ENCODE data around the gene KIAA0586. TPM values are rescaled to one million over a fixed set of nuclear protein-coding genes. Genes with fewer than 3 reads are reported as not detected.
"Not testable (repeated sequence)": the region's sequence is repeated elsewhere in the genome, so short reads cannot be mapped to it uniquely, and the experiment has no call there.

The KIAA0586 gene
- total RNA-seq, 2 experiments from 2014 or later, result 32.0 to 38.4 TPM

- peaks cover 5% of the 10 kb centered on the region for H3K4me1 Mint-ChIP-seq
- ATAC-seq (no peak), DNase-seq (no peak)
- no peaks in the 10 kb centered on the region for H3K9me3 Mint-ChIP-seq (ENCODE audit: low read depth)
- POLR2A ChIA-PET, result no interaction called here
- no peak overlapping the region for H3K27ac Mint-ChIP-seq
- CTCF ChIA-PET, result interaction anchor here (1.6 kb wide), 1 partner anchor 9 kb away, joined by 7 read pairs; no protein-coding TSS in a partner anchor
- peaks cover 9% of the 10 kb centered on the region for H3K36me3 Mint-ChIP-seq (ENCODE audit: low read depth)
- intact Hi-C loops (cut with DNase I, micrococcal nuclease), result no loop called here
- no peak overlapping the region for H3K4me3 Mint-ChIP-seq
- no peaks in the 10 kb centered on the region for H3K27me3 Mint-ChIP-seq
These were observed 64.5 kb downstream of the KIAA0586 start for GRCh38 chr14:58492044-58492443.

- no peak overlapping the region for H3K27ac Mint-ChIP-seq
- no peaks in the 10 kb centered on the region for H3K9me3 Mint-ChIP-seq (ENCODE audit: low read depth)
- DNase-seq, result peak; percentile 33
- H3K36me3 Mint-ChIP-seq (ENCODE audit: low read depth), result peaks cover 7% of the 10 kb centered on the region
- intact Hi-C loops (cut with DNase I, micrococcal nuclease), result loop anchor here (1.0 to 5.0 kb wide), 7 partner anchors 71 to 623 kb away; partner anchors contain the start of gene DACT1 (in 1 of the 2)
- ChIA-PET POLR2A (no interaction called here), CTCF (interaction anchor here (0.6 to 2.0 kb wide), 55 partner anchors 9 to 939 kb away, joined by 3 to 40 read pairs (median 4); partner anchors contain the start of gene DACT1)
- H3K4me1 Mint-ChIP-seq, result no peaks in the 10 kb centered on the region
- no peak overlapping the region for H3K4me3 Mint-ChIP-seq
- peak; percentile 64 for ATAC-seq
- H3K27me3 Mint-ChIP-seq, result no peaks in the 10 kb centered on the region
These were observed 73.8 kb downstream of the KIAA0586 start for GRCh38 chr14:58501214-58501816.

GRCh38 chr14:58513272-58513671 lies 85.8 kb downstream of the KIAA0586 start:
- ATAC-seq (no peak), DNase-seq (no peak)
- Mint-ChIP-seq H3K36me3 (ENCODE audit: low read depth) (peaks cover 44% of the 10 kb centered on the region), H3K27me3 (no peaks in the 10 kb centered on the region), H3K9me3 (ENCODE audit: low read depth) (no peaks in the 10 kb centered on the region), H3K4me3 (no peak overlapping the region), H3K4me1 (no peaks in the 10 kb centered on the region), H3K27ac (no peak overlapping the region)
- POLR2A ChIA-PET, result no interaction called here
- CTCF ChIA-PET, result interaction anchor here (0.7 kb wide), 1 partner anchor 396 kb away, joined by 4 read pairs; no protein-coding TSS in a partner anchor
- intact Hi-C loops (cut with DNase I, micrococcal nuclease), result no loop called here

GRCh38 chr14:58517592-58517991 lies 90.1 kb downstream of the KIAA0586 start:
- H3K4me1 Mint-ChIP-seq, result no peaks in the 10 kb centered on the region
- H3K36me3 Mint-ChIP-seq (ENCODE audit: low read depth), result peaks cover 51% of the 10 kb centered on the region
- ChIA-PET POLR2A (no interaction called here), CTCF (interaction anchor here (0.6 to 1.4 kb wide), 3 partner anchors 18 to 104 kb away, joined by 3 to 4 read pairs (median 3); no protein-coding TSS in a partner anchor)
- H3K4me3 Mint-ChIP-seq, result no peak overlapping the region
- no peaks in the 10 kb centered on the region for H3K9me3 Mint-ChIP-seq (ENCODE audit: low read depth)
- intact Hi-C loops (cut with DNase I, micrococcal nuclease), result no loop called here
- no peaks in the 10 kb centered on the region for H3K27me3 Mint-ChIP-seq
- ATAC-seq, result no peak
- DNase-seq, result no peak
- H3K27ac Mint-ChIP-seq, result no peak overlapping the region

- ATAC-seq; H3K4me1 Mint-ChIP-seq; H3K27ac Mint-ChIP-seq; DNase-seq; H3K27me3 Mint-ChIP-seq; intact Hi-C loops (cut with DNase I, micrococcal nuclease); H3K4me3 Mint-ChIP-seq; POLR2A ChIA-PET: not testable (repeated sequence)
- peaks cover 25% of the 10 kb centered on the region for H3K9me3 Mint-ChIP-seq (ENCODE audit: low read depth)
- H3K36me3 Mint-ChIP-seq (ENCODE audit: low read depth), result peaks cover 19% of the 10 kb centered on the region
- CTCF ChIA-PET, result interaction anchor here (0.6 kb wide), 1 partner anchor 14 kb away, joined by 5 read pairs; no protein-coding TSS in a partner anchor
These were observed 98.2 kb downstream of the KIAA0586 start for GRCh38 chr14:58525691-58526090.

GRCh38 chr14:58533446-58533845 lies 105.9 kb downstream of the KIAA0586 start:
- ChIA-PET POLR2A (no interaction called here), CTCF (interaction anchor here (0.9 to 2.0 kb wide), 3 partner anchors 11 to 32 kb away, joined by 3 to 5 read pairs (median 3); no protein-coding TSS in a partner anchor)
- no peak overlapping the region for H3K4me3 Mint-ChIP-seq
- ATAC-seq (no peak), DNase-seq (no peak)
- H3K4me1 Mint-ChIP-seq, result no peaks in the 10 kb centered on the region
- no peak overlapping the region for H3K27ac Mint-ChIP-seq
- peaks cover 16% of the 10 kb centered on the region for H3K9me3 Mint-ChIP-seq (ENCODE audit: low read depth)
- intact Hi-C loops (cut with DNase I, micrococcal nuclease), result no loop called here
- no peaks in the 10 kb centered on the region for H3K27me3 Mint-ChIP-seq
- peaks cover 5% of the 10 kb centered on the region for H3K36me3 Mint-ChIP-seq (ENCODE audit: low read depth)

GRCh38 chr14:58535044-58535443 lies 107.5 kb downstream of the KIAA0586 start:
- Mint-ChIP-seq H3K27me3 (no peaks in the 10 kb centered on the region), H3K4me3 (no peak overlapping the region), H3K36me3 (ENCODE audit: low read depth) (peaks cover 3% of the 10 kb centered on the region), H3K4me1 (no peaks in the 10 kb centered on the region), H3K9me3 (ENCODE audit: low read depth) (peaks cover 4% of the 10 kb centered on the region), H3K27ac (no peak overlapping the region)
- POLR2A ChIA-PET, result no interaction called here
- ATAC-seq (no peak), DNase-seq (no peak)
- intact Hi-C loops (cut with DNase I, micrococcal nuclease), result no loop called here
- CTCF ChIA-PET, result interaction anchor here (0.7 to 1.8 kb wide), 3 partner anchors 11 to 594 kb away, joined by 3 to 4 read pairs (median 3); no protein-coding TSS in a partner anchor

GRCh38 chr14:58537004-58537403 lies 109.5 kb downstream of the KIAA0586 start:
- Mint-ChIP-seq H3K27me3 (no peaks in the 10 kb centered on the region), H3K27ac (no peak overlapping the region), H3K4me3 (no peak overlapping the region), H3K4me1 (no peaks in the 10 kb centered on the region), H3K36me3 (ENCODE audit: low read depth) (peaks cover 3% of the 10 kb centered on the region), H3K9me3 (ENCODE audit: low read depth) (peaks cover 2% of the 10 kb centered on the region)
- ChIA-PET POLR2A (no interaction called here), CTCF (interaction anchor here (0.5 to 1.6 kb wide), 4 partner anchors 18 to 765 kb away, joined by 3 to 4 read pairs (median 4); no protein-coding TSS in a partner anchor)
- intact Hi-C loops (cut with DNase I, micrococcal nuclease), result no loop called here
- DNase-seq, result no peak
- no peak for ATAC-seq

- no peaks in the 10 kb centered on the region for H3K27me3 Mint-ChIP-seq
- H3K9me3 Mint-ChIP-seq (ENCODE audit: low read depth), result peaks cover 2% of the 10 kb centered on the region
- ChIA-PET POLR2A (no interaction called here), CTCF (interaction anchor here (0.6 to 1.3 kb wide), 2 partner anchors 9 to 40 kb away, joined by 4 to 5 read pairs; no protein-coding TSS in a partner anchor)
- intact Hi-C loops (cut with DNase I, micrococcal nuclease), result no loop called here
- H3K27ac Mint-ChIP-seq, result no peak overlapping the region
- peaks cover 18% of the 10 kb centered on the region for H3K36me3 Mint-ChIP-seq (ENCODE audit: low read depth)
- no peak overlapping the region for H3K4me3 Mint-ChIP-seq
- no peaks in the 10 kb centered on the region for H3K4me1 Mint-ChIP-seq
- ATAC-seq (no peak), DNase-seq (no peak)
These were observed 113.5 kb downstream of the KIAA0586 start for GRCh38 chr14:58540749-58541632.

GRCh38 chr14:58541633-58542022 lies 114.1 kb downstream of the KIAA0586 start:
- ChIA-PET POLR2A (no interaction called here), CTCF (no interaction called here)
- Mint-ChIP-seq H3K4me1 (no peaks in the 10 kb centered on the region), H3K36me3 (ENCODE audit: low read depth) (peaks cover 18% of the 10 kb centered on the region), H3K27me3 (no peaks in the 10 kb centered on the region), H3K4me3 (no peak overlapping the region), H3K27ac (no peak overlapping the region), H3K9me3 (ENCODE audit: low read depth) (no peaks in the 10 kb centered on the region)
- DNase-seq, result no peak
- intact Hi-C loops (cut with DNase I, micrococcal nuclease), result no loop called here
- no peak for ATAC-seq

- intact Hi-C loops (cut with DNase I, micrococcal nuclease), result no loop called here
- H3K4me3 Mint-ChIP-seq, result no peak overlapping the region
- DNase-seq (no peak), ATAC-seq (no peak)
- peaks cover 15% of the 10 kb centered on the region for H3K36me3 Mint-ChIP-seq (ENCODE audit: low read depth)
- no peaks in the 10 kb centered on the region for H3K27me3 Mint-ChIP-seq
- no peak overlapping the region for H3K27ac Mint-ChIP-seq
- ChIA-PET POLR2A (no interaction called here), CTCF (interaction anchor here (0.7 kb wide), 1 partner anchor 70 kb away, joined by 3 read pairs; no protein-coding TSS in a partner anchor)
- no peaks in the 10 kb centered on the region for H3K4me1 Mint-ChIP-seq
- no peaks in the 10 kb centered on the region for H3K9me3 Mint-ChIP-seq (ENCODE audit: low read depth)
These were observed 115.7 kb downstream of the KIAA0586 start for GRCh38 chr14:58543253-58543652.

Data from activated CD4-positive, alpha-beta T cell treated with anti-CD3 and anti-CD28 coated beads for 36 hours (primary cell).